ENCODE data around the gene EFTUD2.

GRCh38 chr17:44881145-44881544, 18.1 kb downstream of the EFTUD2 start:
- no peak for TF ChIP-seq ZFP3 (CRISPR knock-in tag; IDR thresholded peaks at IDR 0.05)
- TF ChIP-seq PATZ1 (CRISPR knock-in tag; IDR thresholded peaks at IDR 0.05; ENCODE audit: borderline replicate concordance), result no peak

Measured in SK-N-SH treated with all-trans-retinoic acid at 6 μM for 48 hours (cell line).